ENCODE results near the gene SCAMP1. TPM values are rescaled to one million over a fixed set of nuclear protein-coding genes. Genes with fewer than 3 reads are reported as not detected.

SCAMP1 gene
- total and polyA plus RNA-seq, 2 experiments from 2014 or later: 22.4 to 47.6 TPM

DNA sequence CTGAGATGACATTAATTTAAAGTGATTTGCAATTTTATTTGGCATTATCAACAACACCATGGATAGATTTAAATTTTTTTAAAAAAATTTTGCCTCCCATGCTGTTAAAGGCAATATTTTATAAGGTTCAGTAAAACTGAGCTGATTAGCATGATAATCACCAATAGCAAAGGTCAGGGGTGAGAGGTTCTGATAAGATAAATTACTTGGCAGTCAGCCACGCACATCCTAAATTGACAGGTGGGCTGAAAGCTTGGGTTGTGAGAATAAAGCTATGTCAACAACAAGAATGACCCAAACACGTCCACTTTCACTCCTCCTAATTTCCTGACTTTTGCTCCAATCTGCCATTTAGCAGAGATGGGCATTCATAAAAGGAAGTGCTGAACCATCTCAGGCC, 161.0 kb downstream of the SCAMP1 start:
- H3K27ac ChIP-seq: no peak overlapping the region
- H4K20me1 ChIP-seq (ENCODE audit: insufficient read depth, poor library complexity, severe bottlenecking): no peaks in the 10 kb centered on the region
- peaks cover 36% of the 10 kb centered on the region for H3K79me2 ChIP-seq
- DNase-seq (ENCODE audit: low spot score): no peak
- no peaks in the 10 kb centered on the region for H3K27me3 ChIP-seq
- H3K4me1 ChIP-seq (ENCODE audit: insufficient read depth): peaks cover 31% of the 10 kb centered on the region
- 61% methylated on average over 2 of the region's 2 CpGs for WGBS (ENCODE audit: low lambda C conversion rate, missing lambda C conversion rate)
- H3K36me3 ChIP-seq (replicated peaks; ENCODE audit: insufficient read depth, low read depth): no peaks in the 10 kb centered on the region
- no peak overlapping the region for H2AFZ ChIP-seq
- no peak overlapping the region for H3K4me3 ChIP-seq
- H3K9me2 ChIP-seq (replicated peaks; ENCODE audit: insufficient read depth): no peaks in the 10 kb centered on the region
- TF ChIP-seq, protein P1, sequence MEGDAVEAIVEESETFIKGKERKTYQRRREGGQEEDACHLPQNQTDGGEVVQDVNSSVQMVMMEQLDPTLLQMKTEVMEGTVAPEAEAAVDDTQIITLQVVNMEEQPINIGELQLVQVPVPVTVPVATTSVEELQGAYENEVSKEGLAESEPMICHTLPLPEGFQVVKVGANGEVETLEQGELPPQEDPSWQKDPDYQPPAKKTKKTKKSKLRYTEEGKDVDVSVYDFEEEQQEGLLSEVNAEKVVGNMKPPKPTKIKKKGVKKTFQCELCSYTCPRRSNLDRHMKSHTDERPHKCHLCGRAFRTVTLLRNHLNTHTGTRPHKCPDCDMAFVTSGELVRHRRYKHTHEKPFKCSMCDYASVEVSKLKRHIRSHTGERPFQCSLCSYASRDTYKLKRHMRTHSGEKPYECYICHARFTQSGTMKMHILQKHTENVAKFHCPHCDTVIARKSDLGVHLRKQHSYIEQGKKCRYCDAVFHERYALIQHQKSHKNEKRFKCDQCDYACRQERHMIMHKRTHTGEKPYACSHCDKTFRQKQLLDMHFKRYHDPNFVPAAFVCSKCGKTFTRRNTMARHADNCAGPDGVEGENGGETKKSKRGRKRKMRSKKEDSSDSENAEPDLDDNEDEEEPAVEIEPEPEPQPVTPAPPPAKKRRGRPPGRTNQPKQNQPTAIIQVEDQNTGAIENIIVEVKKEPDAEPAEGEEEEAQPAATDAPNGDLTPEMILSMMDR (IDR thresholded peaks at IDR 0.05; ENCODE audit: poor library complexity): no peak
- no peak for TF ChIP-seq EZH2phosphoT487 (IDR thresholded peaks at IDR 0.05; ENCODE audit: low read depth, severe bottlenecking, unreplicated experiment)
- no peak for TF ChIP-seq EZH2 (IDR thresholded peaks at IDR 0.05; ENCODE audit: borderline replicate concordance)
- H3K4me2 ChIP-seq: no peak overlapping the region
- no peaks in the 10 kb centered on the region for H3K9me3 ChIP-seq (ENCODE audit: low read depth)

DNA sequence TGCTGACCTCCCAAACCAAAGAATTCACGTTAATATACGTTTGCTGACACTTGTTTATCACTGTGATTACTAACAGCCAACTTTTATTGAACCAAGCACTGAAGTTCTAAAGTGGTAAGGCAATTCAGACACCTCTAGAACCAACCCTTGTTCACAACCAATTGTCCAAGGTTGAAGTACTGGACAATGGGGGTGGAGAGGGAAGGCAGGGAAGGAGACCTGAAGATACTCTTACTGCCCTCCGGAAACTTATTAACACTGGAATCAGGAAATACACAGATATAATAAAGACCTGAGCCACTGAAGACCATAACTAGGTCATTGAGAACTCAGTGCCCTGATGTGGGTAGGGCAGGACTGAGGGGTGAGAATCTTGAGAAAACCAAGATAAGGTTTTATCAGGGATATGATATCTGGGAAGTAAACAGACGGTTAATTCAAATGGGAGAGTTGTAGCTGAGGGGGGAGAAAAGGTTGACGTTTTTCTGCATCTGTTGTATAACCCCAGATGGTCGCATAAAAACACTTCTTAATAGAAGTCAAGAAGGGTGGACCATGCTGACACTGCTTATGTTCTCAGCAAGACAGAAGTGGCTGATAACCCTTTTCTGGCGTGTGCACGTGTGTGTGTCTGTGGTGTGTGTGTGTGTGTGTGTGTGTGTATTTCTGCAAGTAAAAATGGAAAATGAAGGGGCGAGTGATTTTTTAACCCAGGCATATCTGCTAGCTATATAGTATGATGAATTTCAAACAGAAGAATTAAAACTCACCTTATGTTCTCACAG, 162.3 kb downstream of the SCAMP1 start:
- H3K4me3 ChIP-seq: no peak overlapping the region
- no peaks in the 10 kb centered on the region for H4K20me1 ChIP-seq (ENCODE audit: insufficient read depth, poor library complexity, severe bottlenecking)
- H3K79me2 ChIP-seq: peaks cover 29% of the 10 kb centered on the region
- H3K4me1 ChIP-seq (ENCODE audit: insufficient read depth): peaks cover 36% of the 10 kb centered on the region
- WGBS (ENCODE audit: low lambda C conversion rate, missing lambda C conversion rate): 68% methylated on average over 9 of the region's 9 CpGs
- H3K9me3 ChIP-seq (ENCODE audit: low read depth): no peaks in the 10 kb centered on the region
- no peak for TF ChIP-seq EZH2phosphoT487 (IDR thresholded peaks at IDR 0.05; ENCODE audit: low read depth, severe bottlenecking, unreplicated experiment)
- TF ChIP-seq, protein P1 (IDR thresholded peaks at IDR 0.05; ENCODE audit: poor library complexity): no peak
- TF ChIP-seq EZH2 (IDR thresholded peaks at IDR 0.05; ENCODE audit: borderline replicate concordance): no peak
- no peak overlapping the region for H2AFZ ChIP-seq
- H3K4me2 ChIP-seq: no peak overlapping the region
- H3K36me3 ChIP-seq (replicated peaks; ENCODE audit: insufficient read depth, low read depth): no peaks in the 10 kb centered on the region
- no peaks in the 10 kb centered on the region for H3K9me2 ChIP-seq (replicated peaks; ENCODE audit: insufficient read depth)
- H3K27me3 ChIP-seq: no peaks in the 10 kb centered on the region
- DNase-seq (ENCODE audit: low spot score): no peak
- no peak overlapping the region for H3K27ac ChIP-seq

DNA sequence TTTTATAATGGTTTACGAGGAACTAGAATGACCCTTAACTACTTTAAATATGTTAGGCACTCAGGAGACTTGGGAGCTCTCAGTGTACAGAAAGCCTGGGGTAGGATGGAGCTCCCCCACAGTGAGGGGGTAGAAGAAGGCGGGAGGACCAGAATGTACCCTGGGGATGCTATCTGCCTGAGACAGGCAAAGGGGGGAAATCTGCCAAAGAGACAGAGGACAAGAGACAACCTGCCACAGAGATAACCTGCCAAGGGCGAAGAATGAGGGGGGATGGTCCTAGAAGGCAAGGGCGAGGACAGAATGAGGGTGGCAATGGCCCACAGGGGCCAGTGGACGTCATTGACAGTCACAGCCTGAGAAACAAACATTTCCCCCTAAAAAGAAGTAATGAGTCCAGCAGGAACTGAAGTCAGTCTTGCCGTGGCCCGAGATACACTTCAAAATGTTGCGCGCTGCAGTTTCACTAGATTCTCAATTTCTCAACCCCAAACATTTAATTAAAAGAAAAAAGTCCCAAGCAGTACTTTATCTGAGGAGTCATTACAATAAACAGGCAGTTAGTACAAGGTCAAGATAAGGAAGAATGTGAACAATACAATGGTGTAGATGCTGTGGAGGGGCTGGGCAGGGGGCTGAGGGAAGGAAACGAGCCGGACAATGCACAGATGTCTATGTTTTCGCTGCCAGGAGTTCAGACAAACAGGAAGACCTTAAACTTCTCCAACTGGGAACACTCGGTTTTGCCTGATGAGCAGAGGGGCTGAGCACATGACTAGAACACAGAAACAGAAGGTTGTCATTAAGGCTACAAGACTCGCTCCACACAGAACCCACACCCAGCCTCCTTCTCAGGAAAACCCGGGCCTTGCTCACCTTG, 163.1 kb downstream of the SCAMP1 start:
- peak overlapping the region; percentile 11 for H3K27ac ChIP-seq
- no peaks in the 10 kb centered on the region for H3K9me3 ChIP-seq (ENCODE audit: low read depth)
- no peaks in the 10 kb centered on the region for H3K27me3 ChIP-seq
- H4K20me1 ChIP-seq (ENCODE audit: insufficient read depth, poor library complexity, severe bottlenecking): no peaks in the 10 kb centered on the region
- peaks cover 35% of the 10 kb centered on the region for H3K79me2 ChIP-seq
- H3K4me1 ChIP-seq (ENCODE audit: insufficient read depth): peaks cover 34% of the 10 kb centered on the region
- no peak for DNase-seq (ENCODE audit: low spot score)
- TF ChIP-seq EZH2 (IDR thresholded peaks at IDR 0.05; ENCODE audit: borderline replicate concordance) (no peak), EZH2phosphoT487 (IDR thresholded peaks at IDR 0.05; ENCODE audit: low read depth, severe bottlenecking, unreplicated experiment) (no peak)
- TF ChIP-seq, protein P1 (IDR thresholded peaks at IDR 0.05; ENCODE audit: poor library complexity): no peak
- H3K4me3 ChIP-seq: no peak overlapping the region
- H2AFZ ChIP-seq: no peak overlapping the region
- WGBS (ENCODE audit: low lambda C conversion rate, missing lambda C conversion rate): 86% methylated on average over 15 of the region's 15 CpGs
- H3K4me2 ChIP-seq: no peak overlapping the region
- H3K36me3 ChIP-seq (replicated peaks; ENCODE audit: insufficient read depth, low read depth): no peaks in the 10 kb centered on the region
- no peaks in the 10 kb centered on the region for H3K9me2 ChIP-seq (replicated peaks; ENCODE audit: insufficient read depth)

Data from hepatocyte (in vitro differentiated cells).